ENCODE results near the gene STAM.

STAM gene

DNA sequence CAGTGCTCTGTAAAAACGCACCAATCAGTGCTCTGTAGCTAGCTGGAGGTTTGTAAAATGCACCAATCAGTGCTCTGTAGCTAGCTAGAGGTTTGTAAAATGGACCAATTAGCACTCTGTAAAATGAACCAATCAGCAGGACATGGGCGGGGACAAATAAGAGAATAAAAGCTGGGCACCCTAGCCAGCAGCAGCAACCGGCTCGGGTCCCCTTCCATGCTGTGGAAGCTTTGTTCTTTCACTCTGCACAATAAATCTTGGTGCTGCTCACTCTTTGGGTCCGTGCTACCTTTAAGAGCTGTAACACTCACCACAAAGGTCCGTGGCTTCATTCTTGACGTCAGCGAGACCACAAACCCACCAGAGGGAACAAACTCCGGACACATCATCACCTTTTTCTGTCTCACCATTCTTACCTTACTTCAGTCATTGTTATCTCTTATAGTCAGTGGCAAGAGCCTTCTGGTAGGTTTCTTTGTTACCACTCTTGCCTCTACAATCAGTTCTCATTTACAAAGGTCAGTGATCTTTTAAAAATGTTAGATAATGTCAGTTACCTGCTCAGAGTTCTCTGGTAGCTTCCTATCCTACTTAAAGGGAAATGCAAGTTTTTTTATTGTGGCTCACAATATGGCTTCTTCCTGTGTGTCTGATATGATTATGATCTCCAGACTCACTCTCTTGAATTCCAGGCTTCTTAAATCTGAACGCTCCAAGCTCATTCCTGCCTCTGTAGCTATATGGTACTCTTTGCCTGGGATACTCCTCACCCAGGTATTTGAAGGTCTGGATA lies 4.5 kb downstream of the STAM start:
- Histone ChIP-seq H3K27ac (ENCODE audit: low read depth, low read length) (no peak overlapping the region), H3K36me3 (ENCODE audit: insufficient read depth, low read length) (peaks cover 24% of the 10 kb centered on the region), H3K9ac (ENCODE audit: low read depth, low read length) (no peak overlapping the region), H3K4me3 (ENCODE audit: low read length) (no peak overlapping the region), H3K4me1 (ENCODE audit: insufficient read depth, low read length) (peaks cover 27% of the 10 kb centered on the region), H3K27me3 (ENCODE audit: insufficient read depth, low read length) (no peaks in the 10 kb centered on the region), H3K9me3 (ENCODE audit: insufficient read depth, low read depth, low read length) (peaks cover 11% of the 10 kb centered on the region)
- WGBS: 97% methylated on average over 10 of the region's 10 CpGs

DNA sequence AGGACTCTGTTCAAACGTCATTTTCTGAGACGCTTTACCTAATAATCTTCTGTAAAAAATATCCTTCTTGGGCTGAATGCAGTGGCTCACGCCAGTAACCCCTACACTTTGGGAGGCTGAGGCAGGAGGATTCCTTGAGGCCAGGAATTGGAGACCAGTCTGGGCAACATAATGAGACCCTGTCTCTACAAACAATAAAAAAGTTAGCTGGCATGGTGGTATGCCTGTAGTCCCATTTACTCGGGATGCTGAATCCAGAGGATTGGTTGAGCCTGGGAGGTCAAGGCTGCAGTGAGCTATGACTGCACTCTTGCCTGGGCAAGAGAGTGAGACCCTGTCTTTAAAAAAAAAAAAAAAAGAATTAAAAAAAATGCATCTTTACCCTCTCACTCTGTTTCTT lies 5.1 kb downstream of the STAM start:
- Histone ChIP-seq H3K4me1 (ENCODE audit: insufficient read depth, low read length) (peaks cover 27% of the 10 kb centered on the region), H3K27ac (ENCODE audit: low read depth, low read length) (no peak overlapping the region), H3K36me3 (ENCODE audit: insufficient read depth, low read length) (peaks cover 29% of the 10 kb centered on the region), H3K9ac (ENCODE audit: low read depth, low read length) (no peak overlapping the region), H3K27me3 (ENCODE audit: insufficient read depth, low read length) (no peaks in the 10 kb centered on the region), H3K4me3 (ENCODE audit: low read length) (no peak overlapping the region), H3K9me3 (ENCODE audit: insufficient read depth, low read depth, low read length) (peaks cover 16% of the 10 kb centered on the region)
- 94% methylated on average over 4 of the region's 4 CpGs for WGBS

DNA sequence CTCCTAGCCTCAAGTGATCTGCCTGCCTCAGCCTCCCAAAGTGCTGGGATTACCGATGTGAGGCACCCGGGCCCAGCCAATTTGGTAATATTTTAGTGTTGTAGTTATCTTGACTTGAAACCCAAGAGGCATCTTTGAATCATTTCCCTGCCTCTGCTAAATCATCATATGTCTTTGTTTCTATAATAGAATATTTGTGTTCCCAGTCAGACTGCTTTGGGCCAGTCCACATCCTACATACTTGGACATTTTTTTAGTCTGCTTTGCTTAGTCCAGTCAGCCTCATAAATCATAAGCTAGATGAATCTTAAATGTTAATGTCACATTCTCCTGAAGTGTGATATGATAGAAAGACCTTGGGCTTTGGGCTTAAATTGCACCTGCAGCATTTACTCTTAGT lies 5.9 kb downstream of the STAM start:
- H3K27ac ChIP-seq (ENCODE audit: low read depth, low read length): no peak overlapping the region
- H3K4me3 ChIP-seq (ENCODE audit: low read length): no peak overlapping the region
- peaks cover 29% of the 10 kb centered on the region for H3K36me3 ChIP-seq (ENCODE audit: insufficient read depth, low read length)
- H3K27me3 ChIP-seq (ENCODE audit: insufficient read depth, low read length): no peaks in the 10 kb centered on the region
- no peak overlapping the region for H3K9ac ChIP-seq (ENCODE audit: low read depth, low read length)
- 96% methylated on average over 2 of the region's 2 CpGs for WGBS
- peaks cover 27% of the 10 kb centered on the region for H3K4me1 ChIP-seq (ENCODE audit: insufficient read depth, low read length)
- H3K9me3 ChIP-seq (ENCODE audit: insufficient read depth, low read depth, low read length): peaks cover 16% of the 10 kb centered on the region

DNA sequence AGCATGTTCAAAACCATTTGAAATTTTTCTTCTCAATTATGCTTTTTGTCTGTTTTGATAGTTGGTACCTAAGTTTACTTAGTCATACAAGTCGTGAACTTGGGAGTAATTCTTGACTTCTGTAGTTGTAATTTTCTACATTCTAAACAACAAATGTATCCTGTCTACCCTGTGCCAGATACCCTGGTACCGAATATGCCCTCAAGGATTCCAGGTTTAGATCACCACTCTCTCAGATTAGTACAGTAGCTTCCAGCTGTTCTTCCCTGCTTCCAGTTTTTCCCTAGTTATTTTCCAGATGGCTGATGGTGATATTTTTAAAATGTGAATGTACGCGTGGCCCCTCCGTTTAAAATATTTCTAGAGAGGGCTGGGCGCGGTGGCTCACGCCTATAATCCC lies 6.5 kb downstream of the STAM start:
- 94% methylated on average over 7 of the region's 8 CpGs for WGBS
- peaks cover 16% of the 10 kb centered on the region for H3K9me3 ChIP-seq (ENCODE audit: insufficient read depth, low read depth, low read length)
- no peaks in the 10 kb centered on the region for H3K27me3 ChIP-seq (ENCODE audit: insufficient read depth, low read length)
- H3K27ac ChIP-seq (ENCODE audit: low read depth, low read length): 0 out of 2 replicates have a peak overlapping the region, but pooled peaks have one; percentile 2
- H3K36me3 ChIP-seq (ENCODE audit: insufficient read depth, low read length): peaks cover 29% of the 10 kb centered on the region
- H3K9ac ChIP-seq (ENCODE audit: low read depth, low read length): peak overlapping the region; percentile 18
- peaks cover 21% of the 10 kb centered on the region for H3K4me1 ChIP-seq (ENCODE audit: insufficient read depth, low read length)
- H3K4me3 ChIP-seq (ENCODE audit: low read length): no peak overlapping the region; the same call in 1 of the 2 replicates

DNA sequence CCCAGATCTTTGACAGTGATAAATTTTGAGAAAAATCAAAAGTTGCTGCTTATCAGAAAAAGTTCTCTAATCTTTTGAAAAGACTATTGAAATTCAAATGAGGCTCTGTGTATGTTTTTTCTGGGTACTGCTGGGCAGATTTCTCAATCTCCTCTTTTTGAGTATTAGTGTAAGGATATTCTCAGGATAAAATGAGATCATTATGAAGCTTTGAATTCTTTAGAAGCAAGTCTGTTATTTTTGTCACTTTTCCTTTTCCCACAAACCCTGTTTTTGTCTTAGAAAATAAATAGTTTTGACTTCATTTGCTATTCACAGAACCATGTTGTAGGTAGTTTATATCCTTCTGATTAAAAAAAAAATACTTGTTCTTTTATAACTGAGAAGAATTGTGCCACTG lies 7.9 kb downstream of the STAM start:
- Histone ChIP-seq H3K9me3 (ENCODE audit: insufficient read depth, low read depth, low read length) (peaks cover 16% of the 10 kb centered on the region), H3K27ac (ENCODE audit: low read depth, low read length) (no peak overlapping the region), H3K36me3 (ENCODE audit: insufficient read depth, low read length) (peaks cover 23% of the 10 kb centered on the region), H3K9ac (ENCODE audit: low read depth, low read length) (no peak overlapping the region), H3K27me3 (ENCODE audit: insufficient read depth, low read length) (no peaks in the 10 kb centered on the region), H3K4me3 (ENCODE audit: low read length) (no peak overlapping the region), H3K4me1 (ENCODE audit: insufficient read depth, low read length) (peaks cover 14% of the 10 kb centered on the region)

DNA sequence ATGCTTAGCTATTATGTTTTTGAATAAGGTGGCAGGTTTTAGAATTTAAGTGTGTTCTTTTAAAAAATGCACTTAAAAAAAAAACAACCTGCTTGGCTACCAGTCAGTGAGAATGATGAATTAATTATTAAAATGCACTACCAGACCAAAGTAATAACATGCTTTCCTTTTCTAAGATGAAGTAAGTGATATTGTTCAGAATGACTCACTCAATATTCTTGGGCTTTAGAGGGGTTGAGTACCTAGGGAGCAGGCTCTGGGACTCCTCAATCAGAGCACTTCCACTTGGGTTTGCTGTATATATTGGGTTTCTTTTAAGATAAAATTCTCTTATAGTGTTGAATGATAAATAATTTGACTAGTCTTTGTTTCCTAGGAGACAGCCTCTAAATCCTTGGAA lies 8.6 kb downstream of the STAM start:
- Histone ChIP-seq H3K9ac (ENCODE audit: low read depth, low read length) (no peak overlapping the region), H3K27me3 (ENCODE audit: insufficient read depth, low read length) (no peaks in the 10 kb centered on the region), H3K4me1 (ENCODE audit: insufficient read depth, low read length) (peaks cover 14% of the 10 kb centered on the region), H3K9me3 (ENCODE audit: insufficient read depth, low read depth, low read length) (peaks cover 16% of the 10 kb centered on the region), H3K27ac (ENCODE audit: low read depth, low read length) (no peak overlapping the region), H3K36me3 (ENCODE audit: insufficient read depth, low read length) (peaks cover 23% of the 10 kb centered on the region), H3K4me3 (ENCODE audit: low read length) (no peak overlapping the region)

DNA sequence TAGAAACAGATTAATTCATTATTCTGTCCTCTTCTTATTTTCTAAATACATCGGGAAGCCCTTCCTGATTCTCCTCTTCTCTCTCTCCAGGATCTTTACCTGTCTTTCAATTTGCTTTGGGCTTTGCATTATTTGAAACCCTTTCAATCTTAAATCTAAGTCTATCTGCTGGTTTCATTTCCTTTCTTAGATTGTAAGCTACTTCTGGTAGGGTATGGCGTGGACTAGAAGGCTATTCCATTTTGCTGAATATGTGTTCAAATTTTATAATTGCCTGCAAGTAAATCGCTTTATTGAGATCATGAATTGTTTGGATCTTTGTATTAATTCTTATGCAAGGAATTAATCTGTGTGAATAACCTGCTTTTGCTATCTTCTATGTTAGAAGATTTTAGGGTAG lies 11.1 kb downstream of the STAM start:
- peaks cover 16% of the 10 kb centered on the region for H3K9me3 ChIP-seq (ENCODE audit: insufficient read depth, low read depth, low read length)
- peaks cover 22% of the 10 kb centered on the region for H3K4me1 ChIP-seq (ENCODE audit: insufficient read depth, low read length)
- H3K4me3 ChIP-seq (ENCODE audit: low read length): no peak overlapping the region
- H3K9ac ChIP-seq (ENCODE audit: low read depth, low read length): no peak overlapping the region
- whole genome bisulfite sequencing: 98% methylated on average over 3 of the region's 3 CpGs
- H3K36me3 ChIP-seq (ENCODE audit: insufficient read depth, low read length): peaks cover 14% of the 10 kb centered on the region
- no peak overlapping the region for H3K27ac ChIP-seq (ENCODE audit: low read depth, low read length)
- H3K27me3 ChIP-seq (ENCODE audit: insufficient read depth, low read length): no peaks in the 10 kb centered on the region

DNA sequence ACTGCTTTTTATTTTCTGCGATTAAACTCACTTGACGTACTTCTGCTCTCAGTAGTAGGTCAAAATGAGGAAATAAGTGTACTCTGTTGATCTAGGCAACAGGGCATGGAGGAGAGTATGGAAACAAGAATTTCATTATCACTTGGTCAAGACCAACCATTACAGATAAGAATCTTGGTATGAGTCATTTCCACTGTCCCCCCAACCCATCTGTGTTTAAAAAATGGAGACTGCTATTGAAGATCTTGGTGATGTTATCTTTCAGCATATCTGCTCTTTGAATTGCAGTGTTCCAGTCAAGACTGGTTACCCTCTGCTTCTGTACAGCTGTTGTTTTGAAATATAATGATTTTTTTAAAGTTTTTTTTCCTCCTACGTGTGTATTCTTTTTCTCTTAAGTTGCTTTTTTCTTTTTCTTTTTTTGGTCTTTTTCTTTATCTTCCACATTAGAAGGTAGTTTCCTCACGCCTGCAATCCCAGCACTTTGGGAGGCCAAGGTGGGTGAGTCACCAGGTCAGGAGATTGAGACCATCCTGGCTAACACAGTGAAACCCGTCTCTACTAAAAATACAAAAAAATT lies 11.7 kb downstream of the STAM start:
- Histone ChIP-seq H3K27me3 (ENCODE audit: insufficient read depth, low read length) (no peaks in the 10 kb centered on the region), H3K4me3 (ENCODE audit: low read length) (no peak overlapping the region), H3K9ac (ENCODE audit: low read depth, low read length) (no peak overlapping the region), H3K9me3 (ENCODE audit: insufficient read depth, low read depth, low read length) (peaks cover 16% of the 10 kb centered on the region), H3K4me1 (ENCODE audit: insufficient read depth, low read length) (peaks cover 22% of the 10 kb centered on the region), H3K36me3 (ENCODE audit: insufficient read depth, low read length) (peaks cover 19% of the 10 kb centered on the region), H3K27ac (ENCODE audit: low read depth, low read length) (no peak overlapping the region)
- WGBS: 92% methylated on average over 4 of the region's 5 CpGs

DNA sequence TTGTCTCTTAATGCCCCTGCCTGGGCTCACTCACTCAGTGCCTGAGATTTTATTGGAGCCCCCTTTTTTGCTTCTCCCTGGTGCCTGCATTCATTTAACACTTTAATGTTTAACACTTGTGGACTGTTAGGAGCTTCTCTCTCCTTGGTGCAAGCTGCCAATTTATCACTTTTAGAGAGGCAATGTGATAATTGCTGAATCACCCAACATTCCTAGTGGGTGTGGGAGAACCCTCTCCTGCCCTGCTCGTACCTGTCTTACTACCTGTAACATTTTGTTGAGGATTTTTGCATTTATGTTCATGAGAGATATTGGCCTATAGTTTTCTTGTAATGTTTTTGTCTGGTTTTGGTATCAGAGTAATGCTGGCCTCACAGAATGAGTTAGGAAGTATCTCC lies 13.2 kb downstream of the STAM start:
- Histone ChIP-seq H3K9ac (ENCODE audit: low read depth, low read length) (no peak overlapping the region), H3K27me3 (ENCODE audit: insufficient read depth, low read length) (no peaks in the 10 kb centered on the region), H3K27ac (ENCODE audit: low read depth, low read length) (no peak overlapping the region), H3K4me3 (ENCODE audit: low read length) (no peak overlapping the region), H3K36me3 (ENCODE audit: insufficient read depth, low read length) (peaks cover 34% of the 10 kb centered on the region), H3K9me3 (ENCODE audit: insufficient read depth, low read depth, low read length) (peaks cover 16% of the 10 kb centered on the region), H3K4me1 (ENCODE audit: insufficient read depth, low read length) (peaks cover 10% of the 10 kb centered on the region)
- 80% methylated on average over 1 of the region's 1 CpG for WGBS

DNA sequence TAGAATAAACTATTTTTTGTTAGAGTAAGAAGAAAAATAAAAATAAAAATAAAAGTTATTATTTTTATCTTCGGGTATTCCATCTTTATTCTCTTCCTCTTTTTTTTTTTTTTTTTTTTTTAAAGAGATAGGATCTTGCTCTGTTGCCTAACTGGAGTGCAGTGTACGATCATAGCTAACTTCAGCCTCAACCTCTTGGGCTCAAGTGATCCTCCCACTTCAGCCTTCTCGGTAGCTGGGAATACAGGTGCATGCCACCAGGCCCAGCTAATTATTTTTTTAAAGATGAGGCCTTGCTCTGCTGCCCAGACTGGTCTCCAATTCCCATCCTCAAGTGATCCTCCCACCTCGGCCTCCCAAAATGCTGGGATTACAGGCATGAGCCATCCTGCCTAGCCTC lies 15.4 kb downstream of the STAM start:
- H3K27ac ChIP-seq (ENCODE audit: low read depth, low read length): no peak overlapping the region
- no peak overlapping the region for H3K4me3 ChIP-seq (ENCODE audit: low read length)
- H3K9ac ChIP-seq (ENCODE audit: low read depth, low read length): no peak overlapping the region
- no peaks in the 10 kb centered on the region; the same call in 1 of the 2 replicates for H3K9me3 ChIP-seq (ENCODE audit: insufficient read depth, low read depth, low read length)
- peaks cover 27% of the 10 kb centered on the region for H3K36me3 ChIP-seq (ENCODE audit: insufficient read depth, low read length)
- peaks cover 13% of the 10 kb centered on the region for H3K4me1 ChIP-seq (ENCODE audit: insufficient read depth, low read length)
- no peaks in the 10 kb centered on the region for H3K27me3 ChIP-seq (ENCODE audit: insufficient read depth, low read length)
- WGBS: 97% methylated on average over 3 of the region's 4 CpGs

DNA sequence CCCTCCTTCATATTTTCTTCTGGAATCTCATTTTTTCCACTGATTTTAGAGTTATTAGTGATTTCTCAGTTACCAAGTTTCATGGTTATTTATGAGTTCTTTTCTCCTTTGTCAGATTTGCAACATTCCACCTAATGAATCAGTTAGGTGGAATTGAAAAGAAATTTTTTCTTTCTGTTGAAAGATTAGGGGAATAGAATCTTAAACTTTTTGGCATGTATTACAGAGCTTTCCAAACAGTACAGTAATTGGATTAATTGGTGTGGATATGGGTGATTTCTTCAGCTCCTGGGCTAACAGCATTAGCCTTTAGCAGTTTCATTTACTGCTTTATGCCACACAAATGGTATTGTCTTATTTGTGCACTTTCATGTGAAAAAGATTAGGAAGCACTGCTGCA lies 17.0 kb downstream of the STAM start:
- Histone ChIP-seq H3K36me3 (ENCODE audit: insufficient read depth, low read length) (peaks cover 27% of the 10 kb centered on the region), H3K27ac (ENCODE audit: low read depth, low read length) (no peak overlapping the region), H3K4me3 (ENCODE audit: low read length) (no peak overlapping the region), H3K4me1 (ENCODE audit: insufficient read depth, low read length) (peaks cover 28% of the 10 kb centered on the region), H3K27me3 (ENCODE audit: insufficient read depth, low read length) (no peaks in the 10 kb centered on the region), H3K9ac (ENCODE audit: low read depth, low read length) (no peak overlapping the region), H3K9me3 (ENCODE audit: insufficient read depth, low read depth, low read length) (no peaks in the 10 kb centered on the region)
